Right lobe of liver (tissue), 6 donors: ENCODE measurements around the gene JPT2. TPM values are rescaled to one million over a fixed set of nuclear protein-coding genes. Genes with fewer than 3 reads are reported as not detected.

Experiments
- ATAC-seq, 4 donors: fragments of 200-7000 bp; cut with Tn5 transposase; one replicate each; pipeline ENCODE4 v1.9.1; 2020; ENCODE audit warnings: mild to moderate bottlenecking in 4 of 4, moderate library complexity in 4 of 4
- DNase-seq, 3 donors: peaks; one replicate each; pipeline ENCODE4 v3.0.0-alpha.2; 2020
- H3K27ac ChIP-seq, 3 donors: fragments of 200-600 bp; one replicate each; pipeline ENCODE4 v1.8.0; 2022
- H3K27me3 ChIP-seq, 2 donors: fragments of 200-600 bp; one replicate each; pipeline ENCODE4 v1.8.0; 2022
- H3K36me3 ChIP-seq, 4 donors: fragments of 200-600 bp; sonication (generic) in 1 of 4; one replicate each; pipeline versions ENCODE4 v1.5.1 to v1.8.0; 2017 to 2022; ENCODE audit warnings: control low read depth in 1 of 4
- H3K4me1 ChIP-seq, 4 donors: fragments of 200-600 bp; sonication (generic) in 1 of 4; one replicate each; pipeline versions ENCODE4 v1.5.1 to v1.8.0; 2017 to 2022; ENCODE audit warnings: control low read depth in 1 of 4
- H3K4me3 ChIP-seq, 3 donors: fragments of 200-600 bp; one replicate each; pipeline ENCODE4 v1.8.0; 2022
- H3K9me3 ChIP-seq, 4 donors: fragments of 200-600 bp; sonication (generic) in 1 of 4; one replicate each; pipeline versions ENCODE4 v1.5.1 to v1.8.0; 2017 to 2022; ENCODE audit warnings: control low read depth in 1 of 4
- POLR2A ChIP-seq: fragments of 450-650 bp; IDR thresholded peaks from one replicate; pipeline ENCODE4 v1.6.1; 2017; ENCODE audit warnings: antibody characterized with exemption, mild to moderate bottlenecking
- WGBS: methylation state at CpG from one replicate; pipeline ENCODE4 v1.1.6; 2018; ENCODE audit warnings: low coverage, low lambda C conversion rate; ENCODE audit not compliant: insufficient coverage; ENCODE audit errors: missing lambda C conversion rate; 5-methylcytosine and 5-hydroxymethylcytosine counted together
- intact Hi-C, 2 donors: fragments of 100-400 bp; cut with DNase I; formaldehyde crosslinking; loops; one replicate each; pipeline versions ENCODE4 v1.11.2 to v1.14.1; 2022
- total RNA-seq, 6 experiments: library from RNA; depleted of rRNA in 2 of 6; stranded (reverse); fragments of >200 nt in 2 of 6; fragmentation: NEBNext Ultra II Directional in 3 of 6; extraction: Animal tissue kit (Norgen Biotek cat#: 25700) in 3 of 6; gene quantifications; one replicate each; pipeline versions ENCODE4 v1.1.0 to v1.2.4, GENCODE V29; 2016 to 2023
- TF ChIP-seq, protein P1 (sequence below), 4 donors: fragments of 200-600 bp in 3 of 4; fragments of 450-650 bp in 1 of 4; IDR thresholded peaks; one replicate each; pipeline versions ENCODE4 v1.5.1 to v1.8.0; 2016 to 2022; ENCODE audit warnings: antibody characterized with exemption in 4 of 4, mild to moderate bottlenecking in 2 of 4
- donor health status: DM: no; HTN: yes; CAD: no.
- donor health status: DM: no; HTN: no; CAD: no.
- donor health status: DM: no; HTN: no; CAD: no.
- donor health status: DM: no; HTN: yes; CAD: no.
- donor health status: DM: no; HTN: yes; CAD: no.

The JPT2 gene
- total RNA-seq, 6 experiments from 2014 or later, result 31.0 to 47.7 (median 38.7) TPM

- WGBS, result 78% methylated on average over 15 of the region's 21 CpGs
- TF ChIP-seq POLR2A, result no peak
- TF ChIP-seq, protein P1, sequence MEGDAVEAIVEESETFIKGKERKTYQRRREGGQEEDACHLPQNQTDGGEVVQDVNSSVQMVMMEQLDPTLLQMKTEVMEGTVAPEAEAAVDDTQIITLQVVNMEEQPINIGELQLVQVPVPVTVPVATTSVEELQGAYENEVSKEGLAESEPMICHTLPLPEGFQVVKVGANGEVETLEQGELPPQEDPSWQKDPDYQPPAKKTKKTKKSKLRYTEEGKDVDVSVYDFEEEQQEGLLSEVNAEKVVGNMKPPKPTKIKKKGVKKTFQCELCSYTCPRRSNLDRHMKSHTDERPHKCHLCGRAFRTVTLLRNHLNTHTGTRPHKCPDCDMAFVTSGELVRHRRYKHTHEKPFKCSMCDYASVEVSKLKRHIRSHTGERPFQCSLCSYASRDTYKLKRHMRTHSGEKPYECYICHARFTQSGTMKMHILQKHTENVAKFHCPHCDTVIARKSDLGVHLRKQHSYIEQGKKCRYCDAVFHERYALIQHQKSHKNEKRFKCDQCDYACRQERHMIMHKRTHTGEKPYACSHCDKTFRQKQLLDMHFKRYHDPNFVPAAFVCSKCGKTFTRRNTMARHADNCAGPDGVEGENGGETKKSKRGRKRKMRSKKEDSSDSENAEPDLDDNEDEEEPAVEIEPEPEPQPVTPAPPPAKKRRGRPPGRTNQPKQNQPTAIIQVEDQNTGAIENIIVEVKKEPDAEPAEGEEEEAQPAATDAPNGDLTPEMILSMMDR (IDR thresholded peaks at IDR 0.05), result no peak
- Histone ChIP-seq H3K27me3 (no peaks in the 10 kb centered on the region), H3K9me3 (no peaks in the 10 kb centered on the region), H3K4me1 (peaks cover 0 to 16% (median 0%) of the 10 kb centered on the region in 4 donors), H3K4me3 (no peak overlapping the region), H3K27ac (no peak overlapping the region), H3K36me3 (peaks cover 0 to 39% (median 8%) of the 10 kb centered on the region in 4 donors)
- intact Hi-C loops, result no loop called here
- ATAC-seq (peak in 1 of 4 donors; percentile 9), DNase-seq (no peak)
Observed at GRCh38 chr16:1691956-1692355, 13.9 kb downstream of the JPT2 start.

- Histone ChIP-seq H3K36me3 (peaks cover 0 to 64% (median 8%) of the 10 kb centered on the region in 4 donors), H3K9me3 (no peaks in the 10 kb centered on the region), H3K4me3 (no peak overlapping the region), H3K27ac (no peak overlapping the region), H3K4me1 (no peaks in the 10 kb centered on the region), H3K27me3 (no peaks in the 10 kb centered on the region)
- ATAC-seq (no peak), DNase-seq (no peak)
- TF ChIP-seq, protein P1 (IDR thresholded peaks at IDR 0.05), result no peak
- no peak for TF ChIP-seq POLR2A
- intact Hi-C loops, result no loop called here
- 98% methylated on average over 5 of the region's 5 CpGs for WGBS
Observed at GRCh38 chr16:1696863-1697262, 18.8 kb downstream of the JPT2 start.

DNA sequence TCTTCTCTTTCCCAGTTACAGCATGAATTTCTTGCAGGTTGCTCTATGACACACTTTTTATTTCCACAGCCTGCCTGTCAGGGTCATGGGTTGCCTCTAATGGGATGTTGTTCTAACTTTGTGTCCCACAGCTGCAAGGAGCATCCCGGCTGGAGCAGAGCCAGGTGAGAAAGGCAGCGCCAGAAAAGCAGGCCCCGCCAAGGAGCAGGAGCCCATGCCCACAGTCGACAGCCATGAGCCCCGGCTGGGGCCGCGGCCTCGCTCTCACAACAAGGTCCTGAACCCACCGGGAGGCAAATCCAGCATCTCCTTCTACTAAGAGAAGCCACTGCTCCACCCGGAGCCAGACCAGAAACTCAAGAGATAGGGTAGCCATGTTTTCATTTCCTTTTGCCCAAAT lies 20.6 kb downstream of the JPT2 start:
- Histone ChIP-seq H3K36me3 (peaks cover 0 to 52% (median 4%) of the 10 kb centered on the region in 4 donors), H3K9me3 (no peaks in the 10 kb centered on the region), H3K4me3 (no peak overlapping the region), H3K27me3 (no peaks in the 10 kb centered on the region), H3K4me1 (no peaks in the 10 kb centered on the region), H3K27ac (no peak overlapping the region)
- no peak for ATAC-seq
- TF ChIP-seq POLR2A, result no peak
- TF ChIP-seq, protein P1 (IDR thresholded peaks at IDR 0.05), result no peak
- 100% methylated on average over 1 of the region's 10 CpGs for WGBS
- intact Hi-C loops, result no loop called here
- DNase-seq, result no peak

DNA sequence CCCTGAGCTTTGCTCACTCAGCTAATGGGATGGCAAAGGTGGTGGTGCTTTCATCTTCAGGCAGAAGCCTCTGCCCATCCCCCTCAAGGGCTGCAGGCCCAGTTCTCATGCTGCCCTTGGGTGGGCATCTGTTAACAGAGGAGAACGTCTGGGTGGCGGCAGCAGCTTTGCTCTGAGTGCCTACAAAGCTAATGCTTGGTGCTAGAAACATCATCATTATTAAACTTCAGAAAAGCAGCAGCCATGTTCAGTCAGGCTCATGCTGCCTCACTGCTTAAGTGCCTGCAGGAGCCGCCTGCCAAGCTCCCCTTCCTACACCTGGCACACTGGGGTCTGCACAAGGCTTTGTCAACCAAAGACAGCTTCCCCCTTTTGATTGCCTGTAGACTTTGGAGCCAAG lies 22.2 kb downstream of the JPT2 start:
- intact Hi-C loops, result no loop called here
- WGBS, result 100% methylated on average over 1 of the region's 3 CpGs
- Histone ChIP-seq H3K27ac (no peak overlapping the region), H3K36me3 (peaks cover 0 to 45% (median 4%) of the 10 kb centered on the region in 4 donors), H3K4me1 (peaks cover 0 to 6% (median 0%) of the 10 kb centered on the region in 4 donors), H3K4me3 (no peak overlapping the region), H3K27me3 (no peaks in the 10 kb centered on the region), H3K9me3 (no peaks in the 10 kb centered on the region)
- no peak for TF ChIP-seq POLR2A
- TF ChIP-seq, protein P1 (IDR thresholded peaks at IDR 0.05), result no peak
- DNase-seq, result no peak
- no peak for ATAC-seq
